ENCODE data around the gene ZMIZ1. TPM values are rescaled to one million over a fixed set of nuclear protein-coding genes. Genes with fewer than 3 reads are reported as not detected.

Gene ZMIZ1
- total RNA-seq, 1 experiment from 2014 or later = 42.3 TPM

GRCh38 chr10:79098061-79098460 is 29.3 kb downstream of the ZMIZ1 start:
- no TSS peak for BruUV-seq (replicated peaks)
- H3K4me3 Mint-ChIP-seq (ENCODE audit: unreplicated experiment) = no peak overlapping the region
- Histone ChIP-seq H3K4me1 (peaks cover 47% of the 10 kb centered on the region), H3K9me3 (no peaks in the 10 kb centered on the region), H3K36me3 (ENCODE audit: control insufficient read depth, insufficient read depth, low read length) (peaks cover 1% of the 10 kb centered on the region; the same call in 1 of the 2 replicates), H3K27me3 (replicated peaks; ENCODE audit: control insufficient read depth, insufficient read depth, low read length) (no peaks in the 10 kb centered on the region), H3K4me3 (ENCODE audit: low read depth, low read length) (no peak overlapping the region)
- no peaks in the 10 kb centered on the region for H3K9me3 Mint-ChIP-seq (ENCODE audit: unreplicated experiment)
- no peaks in the 10 kb centered on the region for H3K27me3 Mint-ChIP-seq (ENCODE audit: insufficient read depth, unreplicated experiment)
- DNase-seq = no peak
- peak overlapping the region; percentile 67 for H3K27ac Mint-ChIP-seq (ENCODE audit: unreplicated experiment)
- ChIA-PET POLR2A (no interaction called here), CTCF (no interaction called here)
- H3K36me3 Mint-ChIP-seq (ENCODE audit: insufficient read depth, unreplicated experiment) = peaks cover 20% of the 10 kb centered on the region
- no peak for TF ChIP-seq CTCF (IDR thresholded peaks at IDR 0.05; ENCODE audit: insufficient read depth in 1 of 2, low read depth in 1 of 2, low read length in 1 of 2, severe bottlenecking in 1 of 2, unreplicated experiment in 1 of 2)
- intact Hi-C loops (cut with micrococcal nuclease; ENCODE audit: unreplicated experiment) = no loop called here
- peaks cover 48% of the 10 kb centered on the region for H3K4me1 Mint-ChIP-seq (ENCODE audit: low read depth, unreplicated experiment)

- Histone ChIP-seq H3K4me1 (peaks cover 44% of the 10 kb centered on the region), H3K4me3 (ENCODE audit: low read depth, low read length) (no peak overlapping the region), H3K9me3 (no peaks in the 10 kb centered on the region), H3K36me3 (ENCODE audit: control insufficient read depth, insufficient read depth, low read length) (peaks cover 1% of the 10 kb centered on the region; the same call in 1 of the 2 replicates), H3K27me3 (replicated peaks; ENCODE audit: control insufficient read depth, insufficient read depth, low read length) (no peaks in the 10 kb centered on the region)
- ChIA-PET CTCF (no interaction called here), POLR2A (interaction anchor here (0.6 kb wide), 1 partner anchor 125 kb away, joined by 5 read pairs; no protein-coding TSS in a partner anchor)
- intact Hi-C loops (cut with micrococcal nuclease; ENCODE audit: unreplicated experiment) = no loop called here
- H3K9me3 Mint-ChIP-seq (ENCODE audit: unreplicated experiment) = no peaks in the 10 kb centered on the region
- peaks cover 24% of the 10 kb centered on the region for H3K36me3 Mint-ChIP-seq (ENCODE audit: insufficient read depth, unreplicated experiment)
- BruUV-seq (replicated peaks) = no TSS peak
- H3K4me3 Mint-ChIP-seq (ENCODE audit: unreplicated experiment) = no peak overlapping the region
- DNase-seq = no peak
- H3K4me1 Mint-ChIP-seq (ENCODE audit: low read depth, unreplicated experiment) = peaks cover 45% of the 10 kb centered on the region
- H3K27ac Mint-ChIP-seq (ENCODE audit: unreplicated experiment) = no peak overlapping the region
- H3K27me3 Mint-ChIP-seq (ENCODE audit: insufficient read depth, unreplicated experiment) = no peaks in the 10 kb centered on the region
- TF ChIP-seq CTCF (IDR thresholded peaks at IDR 0.05; ENCODE audit: insufficient read depth in 1 of 2, low read depth in 1 of 2, low read length in 1 of 2, severe bottlenecking in 1 of 2, unreplicated experiment in 1 of 2) = no peak
These were observed 29.8 kb downstream of the ZMIZ1 start for GRCh38 chr10:79098596-79099015.

GRCh38 chr10:79099898-79100448 is 31.2 kb downstream of the ZMIZ1 start:
- Histone ChIP-seq H3K9me3 (no peaks in the 10 kb centered on the region), H3K27me3 (replicated peaks; ENCODE audit: control insufficient read depth, insufficient read depth, low read length) (no peaks in the 10 kb centered on the region), H3K4me3 (ENCODE audit: low read depth, low read length) (no peak overlapping the region), H3K4me1 (peaks cover 32% of the 10 kb centered on the region), H3K36me3 (ENCODE audit: control insufficient read depth, insufficient read depth, low read length) (peaks cover 1% of the 10 kb centered on the region; the same call in 1 of the 2 replicates)
- intact Hi-C loops (cut with micrococcal nuclease; ENCODE audit: unreplicated experiment) = no loop called here
- ChIA-PET POLR2A (no interaction called here), CTCF (no interaction called here)
- H3K36me3 Mint-ChIP-seq (ENCODE audit: insufficient read depth, unreplicated experiment) = peaks cover 27% of the 10 kb centered on the region
- H3K4me1 Mint-ChIP-seq (ENCODE audit: low read depth, unreplicated experiment) = peaks cover 35% of the 10 kb centered on the region
- no TSS peak for BruUV-seq (replicated peaks)
- no peaks in the 10 kb centered on the region for H3K27me3 Mint-ChIP-seq (ENCODE audit: insufficient read depth, unreplicated experiment)
- no peak for DNase-seq
- TF ChIP-seq CTCF (IDR thresholded peaks at IDR 0.05; ENCODE audit: insufficient read depth in 1 of 2, low read depth in 1 of 2, low read length in 1 of 2, severe bottlenecking in 1 of 2, unreplicated experiment in 1 of 2) = no peak
- H3K9me3 Mint-ChIP-seq (ENCODE audit: unreplicated experiment) = no peaks in the 10 kb centered on the region
- H3K27ac Mint-ChIP-seq (ENCODE audit: unreplicated experiment) = no peak overlapping the region
- H3K4me3 Mint-ChIP-seq (ENCODE audit: unreplicated experiment) = no peak overlapping the region

All from Caco-2 (cell line).